NCI-H146 (cell line): ENCODE data around the gene GHITM.
"Not testable (repeated sequence)": the region's sequence is repeated elsewhere in the genome, so short reads cannot be mapped to it uniquely, and the experiment has no call there.

Experiments
- DNase-seq: peaks from one replicate; lab custom pipeline; 2025; lab: John Stamatoyannopoulos, UW

Gene GHITM, protein sequence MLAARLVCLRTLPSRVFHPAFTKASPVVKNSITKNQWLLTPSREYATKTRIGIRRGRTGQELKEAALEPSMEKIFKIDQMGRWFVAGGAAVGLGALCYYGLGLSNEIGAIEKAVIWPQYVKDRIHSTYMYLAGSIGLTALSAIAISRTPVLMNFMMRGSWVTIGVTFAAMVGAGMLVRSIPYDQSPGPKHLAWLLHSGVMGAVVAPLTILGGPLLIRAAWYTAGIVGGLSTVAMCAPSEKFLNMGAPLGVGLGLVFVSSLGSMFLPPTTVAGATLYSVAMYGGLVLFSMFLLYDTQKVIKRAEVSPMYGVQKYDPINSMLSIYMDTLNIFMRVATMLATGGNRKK

GRCh38 chr10:84139126-84140035 lies at the start of gene GHITM:
TSS of gene GHITM (plus strand) at chr10:84139509. CDS start at chr10:84141501, 1,992 bp downstream.
- DNase-seq, result peak; percentile 98

- DNase-seq, result no peak
These were observed 43.4 kb upstream of the GHITM start for GRCh38 chr10:84095811-84096497.

GRCh38 chr10:84097787-84098353 lies 41.4 kb upstream of the GHITM start:
- DNase-seq, result peak; percentile 32

- no peak for DNase-seq
These were observed 40.6 kb upstream of the GHITM start for GRCh38 chr10:84098667-84099066.

- DNase-seq, result no peak
These were observed 38.3 kb upstream of the GHITM start for GRCh38 chr10:84101042-84101441.

DNA sequence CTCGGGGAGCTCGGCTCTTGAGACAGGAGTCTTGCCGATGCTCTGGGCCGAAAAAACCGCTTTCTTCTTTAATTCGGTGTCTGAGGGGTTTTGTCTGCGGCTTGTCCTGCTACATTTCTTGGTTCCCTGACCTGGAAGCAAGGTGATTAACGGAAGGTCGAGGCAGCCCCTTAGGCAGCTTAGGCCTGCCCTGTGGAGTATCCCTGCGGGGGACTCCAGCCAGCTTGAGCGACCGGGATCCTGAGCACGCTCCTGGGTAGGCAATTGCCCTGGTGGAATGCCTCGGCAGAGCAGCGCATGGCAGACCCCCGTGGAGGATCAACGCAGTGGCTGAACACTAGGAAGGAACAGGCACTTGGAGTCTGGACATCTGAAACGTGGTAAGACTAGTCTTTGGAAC lies 30.5 kb upstream of the GHITM start:
- no peak for DNase-seq

GRCh38 chr10:84109772-84110171 lies 29.5 kb upstream of the GHITM start:
- DNase-seq, result not testable (repeated sequence)

GRCh38 chr10:84113468-84113867 lies 25.8 kb upstream of the GHITM start:
- DNase-seq, result not testable (repeated sequence)

DNA sequence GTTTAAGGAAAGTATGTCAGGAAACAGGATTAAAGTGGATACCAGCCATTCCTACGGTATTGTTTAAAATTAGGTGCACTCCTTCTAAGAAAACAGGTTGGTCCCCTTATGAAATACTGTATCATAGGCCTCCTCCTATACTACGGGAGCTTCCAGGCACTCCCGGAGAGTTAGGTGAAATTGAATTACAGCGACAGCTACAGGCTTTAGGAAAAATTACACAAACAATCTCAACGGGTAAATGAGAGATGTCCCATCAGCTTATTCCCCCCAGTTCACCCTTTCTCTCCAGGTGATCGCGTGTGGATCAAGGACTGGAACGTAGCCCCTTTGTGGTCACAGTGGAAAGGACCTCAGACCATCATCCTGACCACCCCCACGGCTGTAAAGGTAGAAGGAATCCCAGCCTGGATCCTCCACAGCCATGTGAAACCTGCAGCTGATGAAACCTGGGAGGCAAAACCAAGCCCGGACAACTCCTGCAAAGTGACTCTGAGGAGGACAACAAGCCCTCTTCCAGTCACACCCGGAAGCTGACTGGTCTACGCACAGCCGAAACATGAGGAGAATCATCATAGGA lies 25.1 kb upstream of the GHITM start:
- no peak for DNase-seq

DNA sequence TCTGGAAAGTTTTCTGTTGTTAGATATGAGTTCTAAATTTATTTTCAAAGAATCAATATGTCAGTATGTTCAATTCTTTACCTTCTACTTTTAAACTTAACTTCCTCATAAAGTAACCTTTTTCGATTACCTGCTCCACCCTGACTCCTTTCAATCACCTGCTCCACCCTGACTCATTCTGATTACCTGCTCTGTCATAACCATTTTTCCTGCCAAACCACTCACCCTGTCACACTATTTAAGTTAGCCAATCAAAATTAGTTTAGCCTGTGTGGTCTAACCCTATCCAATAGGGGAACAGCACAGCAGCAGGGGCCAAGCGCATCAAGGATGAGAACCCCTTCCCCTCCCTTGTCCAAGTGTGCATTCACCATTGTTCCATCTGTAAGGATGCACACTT lies 22.1 kb upstream of the GHITM start:
- DNase-seq, result not testable (repeated sequence)

GRCh38 chr10:84117686-84118394 lies 21.5 kb upstream of the GHITM start:
- no peak for DNase-seq

DNA sequence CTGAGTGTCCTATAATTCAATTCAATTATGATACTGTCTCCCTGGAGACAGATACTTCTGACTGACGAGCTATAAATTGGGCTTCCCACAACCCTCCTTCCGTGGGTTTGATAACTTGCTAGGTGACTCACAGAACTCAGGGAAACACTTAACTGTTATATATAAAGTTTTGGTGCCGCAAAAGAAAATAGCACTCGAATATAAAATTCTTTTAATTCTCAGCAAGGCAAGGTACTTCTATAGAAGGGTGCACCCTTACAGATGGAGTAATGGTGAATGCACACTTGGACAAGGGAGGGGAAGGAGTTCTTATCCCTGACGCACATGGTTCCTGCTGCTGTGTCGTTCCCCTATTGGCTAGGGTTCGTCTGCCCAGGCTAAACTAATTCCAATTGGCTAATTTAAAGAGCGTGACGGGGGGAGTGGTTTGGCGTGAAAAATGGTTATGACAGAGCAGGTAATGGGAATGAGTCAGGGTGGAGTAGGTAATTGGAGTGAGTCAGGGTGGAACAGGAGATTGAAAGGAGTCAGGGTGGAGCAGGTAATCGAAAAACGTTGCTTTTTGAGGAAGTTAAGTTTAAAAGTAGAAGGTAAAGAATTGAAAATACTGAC lies 20.8 kb upstream of the GHITM start:
- DNase-seq, result no peak

GRCh38 chr10:84123362-84123761 lies 15.9 kb upstream of the GHITM start:
- no peak for DNase-seq

DNA sequence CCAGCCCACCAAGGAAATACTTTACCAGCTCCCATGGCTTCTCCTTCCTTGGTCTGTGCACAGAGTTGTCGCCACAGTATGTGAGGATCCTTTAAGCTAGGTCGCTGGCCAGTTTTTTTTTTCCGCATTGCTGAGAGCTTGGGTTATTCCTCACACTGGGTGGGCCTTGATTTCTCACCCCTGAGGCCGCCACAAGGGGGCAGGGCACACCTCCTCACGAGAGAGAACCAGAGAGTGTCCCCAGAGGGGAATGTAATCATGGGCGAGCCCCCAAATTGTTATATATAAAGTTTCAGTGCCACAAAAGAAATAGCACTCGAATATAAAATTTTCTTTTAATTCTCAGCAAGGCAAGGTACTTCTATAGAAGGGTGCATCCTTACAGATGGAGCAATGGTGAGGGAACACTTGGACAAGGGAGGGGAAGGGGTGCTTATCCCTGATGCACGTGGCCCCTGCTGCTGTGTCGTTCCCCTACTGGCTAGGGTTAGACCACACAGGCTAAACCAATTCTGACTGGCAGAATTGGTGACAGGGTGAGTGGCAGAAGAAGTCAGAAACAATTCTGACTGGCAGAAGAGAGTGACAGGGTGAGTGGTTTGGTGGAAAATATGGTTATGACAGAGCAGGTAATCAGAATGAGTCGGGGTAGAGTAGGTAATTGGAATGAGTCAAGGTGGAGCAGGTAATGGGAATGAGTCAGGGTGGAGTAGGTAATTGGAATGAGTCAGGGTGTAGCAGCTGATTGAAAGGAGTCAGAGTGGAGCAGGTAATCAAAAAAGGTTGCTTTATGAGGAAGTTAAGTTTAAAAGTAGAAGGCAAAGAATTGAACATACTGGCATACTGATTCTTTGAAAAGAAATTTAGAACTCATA lies 13.2 kb upstream of the GHITM start:
- DNase-seq, result not testable (repeated sequence)

DNA sequence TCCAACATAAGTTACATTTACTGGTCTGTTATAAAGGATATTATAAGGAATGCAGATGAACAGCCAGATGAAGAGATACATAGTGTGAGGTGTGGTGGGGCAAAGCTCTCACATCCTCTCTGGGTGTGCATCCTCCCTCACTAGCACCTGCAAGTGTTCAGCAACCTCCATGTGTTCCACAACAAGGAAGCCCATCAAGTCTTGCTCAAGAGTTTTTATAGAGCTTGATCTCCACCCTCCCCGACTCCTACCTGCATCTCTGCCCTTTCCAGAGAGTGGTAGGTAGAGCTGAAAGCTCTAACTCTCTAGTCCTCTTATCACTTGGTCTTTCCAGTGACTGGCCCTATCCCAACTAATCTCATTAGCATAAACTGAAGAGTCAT lies 12.5 kb upstream of the GHITM start:
- no peak for DNase-seq

- DNase-seq, result no peak
These were observed 3.5 kb upstream of the GHITM start for GRCh38 chr10:84135836-84136235.

GRCh38 chr10:84137811-84138210 lies 1.5 kb upstream of the GHITM start:
- DNase-seq, result no peak

DNA sequence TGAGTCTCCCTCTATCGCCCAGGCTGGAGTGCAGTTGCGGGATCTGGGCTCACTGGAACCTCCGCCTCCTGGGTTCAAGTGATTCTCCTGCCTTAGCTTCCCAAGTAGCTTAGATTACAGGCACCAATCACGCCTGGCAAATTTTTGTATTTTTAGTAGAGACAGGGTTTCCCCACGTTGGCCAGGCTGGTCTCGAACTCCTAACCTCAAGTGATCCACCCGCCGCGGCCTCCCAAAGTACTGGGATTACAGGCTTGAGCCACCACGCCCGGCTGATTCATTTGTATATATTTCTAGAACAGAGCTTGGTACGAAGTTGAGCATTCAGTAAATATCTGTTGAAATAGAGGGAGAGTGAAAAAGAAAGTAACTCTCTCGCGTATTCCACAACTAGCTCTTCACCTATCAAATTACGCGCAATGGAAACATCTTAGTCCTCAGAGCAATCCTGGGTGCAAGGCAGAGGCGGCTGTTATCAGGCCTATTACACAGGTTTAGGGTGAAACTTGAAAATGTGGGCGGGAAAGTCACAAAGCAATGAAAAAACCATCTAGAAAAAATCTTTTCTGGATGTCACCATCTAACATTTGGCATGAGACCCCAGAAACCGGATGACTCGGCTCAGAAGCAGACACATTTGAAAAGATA lies 707 bp upstream of the GHITM start:
- DNase-seq, result peak; percentile 64

DNA sequence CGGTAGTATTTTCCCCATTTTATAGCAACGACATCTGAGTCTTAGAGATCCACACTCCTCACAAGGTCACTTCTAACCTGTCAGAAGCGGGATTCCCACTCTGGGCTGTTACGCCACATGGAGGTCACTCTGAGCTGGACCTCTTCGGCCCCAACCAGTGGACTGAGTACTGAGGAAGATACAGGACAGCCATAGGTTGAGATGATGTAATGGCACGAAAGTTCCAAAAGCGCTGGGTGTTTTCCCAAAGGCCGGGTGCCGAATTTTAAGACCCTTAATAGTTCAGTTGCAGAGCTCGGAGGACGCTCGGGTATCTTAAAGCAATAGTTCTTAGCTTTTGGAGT lies 699 bp downstream of the GHITM start:
- peak; percentile 31 for DNase-seq
